HG03108 (cell line): ENCODE results near the gene PIGP.
"Not testable (repeated sequence)": the region's sequence is repeated elsewhere in the genome, so short reads cannot be mapped to it uniquely, and the experiment has no call there.

Experiments used
- ATAC-seq: cut with Tn5 transposase; IDR thresholded peaks from one replicate; pipeline ENCODE4 v1.9.1; 2021; ENCODE audit warnings: moderate library complexity; ENCODE audit not compliant: unreplicated experiment

PIGP gene

GRCh38 chr21:37076087-37076850, 3.4 kb upstream of the PIGP start:
- no peak for ATAC-seq

- ATAC-seq: no peak
Observed at GRCh38 chr21:37075214-37075770, 2.4 kb upstream of the PIGP start.

- ATAC-seq: no peak
Observed at GRCh38 chr21:37074546-37074945, 1.7 kb upstream of the PIGP start.

- ATAC-seq: no peak
Observed at GRCh38 chr21:37074197-37074510, 1.3 kb upstream of the PIGP start.

GRCh38 chr21:37073417-37074196, 736 bp upstream of the PIGP start:
- ATAC-seq: peak; percentile 20

GRCh38 chr21:37072274-37072987, 440 bp downstream of the PIGP start:
- peak; percentile 25 for ATAC-seq

GRCh38 chr21:37071561-37072273, 1.2 kb downstream of the PIGP start:
- no peak for ATAC-seq

- no peak for ATAC-seq
Observed at GRCh38 chr21:37065561-37066177, 7.2 kb downstream of the PIGP start.

- ATAC-seq: no peak
Observed at GRCh38 chr21:37064841-37065240, 8.0 kb downstream of the PIGP start.

- no peak for ATAC-seq
Observed at GRCh38 chr21:37063433-37063832, 9.4 kb downstream of the PIGP start.

- ATAC-seq: no peak
Observed at GRCh38 chr21:37062593-37062935, 10.3 kb downstream of the PIGP start.

GRCh38 chr21:37061926-37062592, 10.8 kb downstream of the PIGP start:
- no peak for ATAC-seq

- ATAC-seq: no peak
Observed at GRCh38 chr21:37060296-37060695, 12.6 kb downstream of the PIGP start.

- no peak for ATAC-seq
Observed at GRCh38 chr21:37059181-37059580, 13.7 kb downstream of the PIGP start.

GRCh38 chr21:37058261-37058660, 14.6 kb downstream of the PIGP start:
- no peak for ATAC-seq

- no peak for ATAC-seq
Observed at GRCh38 chr21:37057614-37058013, 15.3 kb downstream of the PIGP start.

- ATAC-seq: no peak
Observed at GRCh38 chr21:37055271-37055855, 17.5 kb downstream of the PIGP start.

- not testable (repeated sequence) for ATAC-seq
Observed at GRCh38 chr21:37049741-37050140, 23.1 kb downstream of the PIGP start.

GRCh38 chr21:37047079-37047478, 25.8 kb downstream of the PIGP start:
- ATAC-seq: no peak

GRCh38 chr21:37045556-37045955, 27.3 kb downstream of the PIGP start:
- no peak for ATAC-seq
